Measurements from ENCODE around the gene GPR137B.
A peak's percentile ranks its signal among the peaks of the same experiment; 100 is the strongest.
"Not testable (repeated sequence)": the region's sequence is repeated elsewhere in the genome, so short reads cannot be mapped to it uniquely, and the experiment has no call there.

The GPR137B gene

GRCh38 chr1:236142253-236143103 is at the start of gene GPR137B:
Gene GPR137B, plus strand, starts transcription at chr1:236142539. Its CDS starts 84 bp downstream, at chr1:236142623.
- ATAC-seq (replicated peaks) (peak; percentile 81 to 84), DNase-seq (peak; percentile 52)
- Mint-ChIP-seq H3K27ac (peak within 1 kb of the TSS; percentile 95), H3K4me3 (peak within 1 kb of the TSS; percentile 90 to 96), H3K27me3 (peaks cover 43 to 60% of the 10 kb centered on the region in 2 donors), H3K9me3 (no peaks in the 10 kb centered on the region), H3K36me3 (peaks cover 32 to 45% of the 10 kb centered on the region in 2 donors), H3K4me1 (peaks cover 27 to 51% of the 10 kb centered on the region in 2 donors)

GRCh38 chr1:236092899-236093298 is 49.4 kb upstream of the GPR137B start:
- H3K4me3 Mint-ChIP-seq: no peak overlapping the region
- peaks cover 4 to 8% of the 10 kb centered on the region in 2 donors for H3K4me1 Mint-ChIP-seq
- H3K27ac Mint-ChIP-seq: no peak overlapping the region
- H3K9me3 Mint-ChIP-seq: peaks cover 0 to 8% of the 10 kb centered on the region in 2 donors
- DNase-seq (no peak), ATAC-seq (replicated peaks) (no peak)
- H3K36me3 Mint-ChIP-seq: peaks cover 5 to 7% of the 10 kb centered on the region in 2 donors
- peaks cover 24 to 34% of the 10 kb centered on the region in 2 donors for H3K27me3 Mint-ChIP-seq

- H3K36me3 Mint-ChIP-seq: peaks cover 4 to 7% of the 10 kb centered on the region in 2 donors
- DNase-seq (no peak), ATAC-seq (replicated peaks) (no peak)
- H3K4me3 Mint-ChIP-seq: no peak overlapping the region
- no peak overlapping the region for H3K27ac Mint-ChIP-seq
- peaks cover 20 to 26% of the 10 kb centered on the region in 2 donors for H3K27me3 Mint-ChIP-seq
- peaks cover 0 to 6% of the 10 kb centered on the region in 2 donors for H3K9me3 Mint-ChIP-seq
- peaks cover 4 to 9% of the 10 kb centered on the region in 2 donors for H3K4me1 Mint-ChIP-seq
Observed at GRCh38 chr1:236095705-236096520, 46.4 kb upstream of the GPR137B start.

GRCh38 chr1:236096660-236097482 is 45.5 kb upstream of the GPR137B start:
- ATAC-seq (replicated peaks): peak; percentile 87 to 88
- Mint-ChIP-seq H3K4me3 (peak overlapping the region in 1 of 2 donors; percentile 47), H3K27ac (peak overlapping the region; percentile 94), H3K27me3 (peaks cover 20 to 26% of the 10 kb centered on the region in 2 donors)
- DNase-seq: peak; percentile 84
- H3K36me3 Mint-ChIP-seq, H3K4me1 Mint-ChIP-seq, H3K9me3 Mint-ChIP-seq: not testable (repeated sequence)

- Mint-ChIP-seq H3K27ac (no peak overlapping the region), H3K9me3 (peaks cover 0 to 6% of the 10 kb centered on the region in 2 donors), H3K36me3 (peaks cover 4 to 7% of the 10 kb centered on the region in 2 donors), H3K4me3 (no peak overlapping the region), H3K27me3 (peaks cover 20 to 26% of the 10 kb centered on the region in 2 donors), H3K4me1 (peaks cover 4 to 9% of the 10 kb centered on the region in 2 donors)
- DNase-seq: no peak
- no peak for ATAC-seq (replicated peaks)
Observed at GRCh38 chr1:236098267-236098666, 44.1 kb upstream of the GPR137B start.

- DNase-seq (no peak), ATAC-seq (replicated peaks) (no peak)
- Mint-ChIP-seq H3K27ac (no peak overlapping the region), H3K27me3 (peaks cover 12 to 14% of the 10 kb centered on the region in 2 donors), H3K36me3 (peaks cover 4 to 7% of the 10 kb centered on the region in 2 donors), H3K4me1 (peaks cover 4 to 14% of the 10 kb centered on the region in 2 donors), H3K4me3 (no peak overlapping the region), H3K9me3 (peaks cover 0 to 6% of the 10 kb centered on the region in 2 donors)
Observed at GRCh38 chr1:236099355-236099974, 42.9 kb upstream of the GPR137B start.

- ATAC-seq (replicated peaks): no peak
- Mint-ChIP-seq H3K27me3 (peaks cover 2 to 3% of the 10 kb centered on the region in 2 donors), H3K4me3 (no peak overlapping the region), H3K9me3 (peaks cover 0 to 5% of the 10 kb centered on the region in 2 donors), H3K36me3 (peaks cover 4 to 7% of the 10 kb centered on the region in 2 donors), H3K4me1 (peaks cover 4 to 14% of the 10 kb centered on the region in 2 donors), H3K27ac (no peak overlapping the region)
- no peak for DNase-seq
Observed at GRCh38 chr1:236100799-236101198, 41.5 kb upstream of the GPR137B start.

- no peak for ATAC-seq (replicated peaks)
- H3K4me3 Mint-ChIP-seq: no peak overlapping the region
- H3K36me3 Mint-ChIP-seq: peaks cover 4 to 7% of the 10 kb centered on the region in 2 donors
- H3K27ac Mint-ChIP-seq: no peak overlapping the region
- peaks cover 0 to 4% of the 10 kb centered on the region in 2 donors for H3K9me3 Mint-ChIP-seq
- DNase-seq: no peak
- H3K4me1 Mint-ChIP-seq: peaks cover 4 to 14% of the 10 kb centered on the region in 2 donors
- H3K27me3 Mint-ChIP-seq: no peaks in the 10 kb centered on the region
Observed at GRCh38 chr1:236101233-236102200, 40.8 kb upstream of the GPR137B start.

GRCh38 chr1:236102611-236103010 is 39.7 kb upstream of the GPR137B start:
- no peak overlapping the region for H3K27ac Mint-ChIP-seq
- H3K27me3 Mint-ChIP-seq: no peaks in the 10 kb centered on the region
- peaks cover 0 to 2% of the 10 kb centered on the region in 2 donors for H3K9me3 Mint-ChIP-seq

GRCh38 chr1:236103059-236103458 is 39.3 kb upstream of the GPR137B start:
- H3K4me1 Mint-ChIP-seq: peaks cover 0 to 5% of the 10 kb centered on the region in 2 donors
- no peaks in the 10 kb centered on the region for H3K27me3 Mint-ChIP-seq
- H3K36me3 Mint-ChIP-seq: no peaks in the 10 kb centered on the region
- no peak for ATAC-seq (replicated peaks)
- no peak overlapping the region for H3K4me3 Mint-ChIP-seq
- H3K27ac Mint-ChIP-seq: no peak overlapping the region
- no peak for DNase-seq
- H3K9me3 Mint-ChIP-seq: no peaks in the 10 kb centered on the region

More at GRCh38 chr1:236102611-236103010, 39.7 kb upstream of the GPR137B start:
- no peak overlapping the region for H3K4me3 Mint-ChIP-seq
- peaks cover 2 to 9% of the 10 kb centered on the region in 2 donors for H3K4me1 Mint-ChIP-seq
- DNase-seq (no peak), ATAC-seq (replicated peaks) (no peak)
- H3K36me3 Mint-ChIP-seq: peaks cover 0 to 2% of the 10 kb centered on the region in 2 donors

- peaks cover 0 to 5% of the 10 kb centered on the region in 2 donors for H3K4me1 Mint-ChIP-seq
- peak; percentile 61 to 72 for ATAC-seq (replicated peaks)
Observed at GRCh38 chr1:236103646-236104218, 38.6 kb upstream of the GPR137B start.

More at GRCh38 chr1:236103646-236104218, 38.6 kb upstream of the GPR137B start:
- Mint-ChIP-seq H3K27ac (no peak overlapping the region), H3K4me3 (no peak overlapping the region), H3K9me3 (no peaks in the 10 kb centered on the region), H3K27me3 (no peaks in the 10 kb centered on the region), H3K36me3 (no peaks in the 10 kb centered on the region)
- peak; percentile 21 for DNase-seq

All from stimulated activated naive B cell treated with anti-CD40 and anti-IgM and Interleukin-4, amounts not matched to agents 10 μg/mL and 1 μg/mL and 100 μg/mL, for 72 hours (primary cell).